IMR-90 (cell line): Measurements from ENCODE around the gene PLXDC2. TPM values are rescaled to one million over a fixed set of nuclear protein-coding genes. Genes with fewer than 3 reads are reported as not detected.

Experiments
- ATAC-seq: fragments of 200-7000 bp; cut with Tn5 transposase; 2 replicates; pipeline ENCODE4 v1.9.1; 2020; ENCODE audit warnings: low read depth, mild to moderate bottlenecking, moderate library complexity
- BruUV-seq: library from RNA; stranded (reverse); fragments of 400-500 nt; replicated peaks from 2 replicates; lab custom pipeline; 2021; lab: Mats Ljungman, UMichigan
- CTCF ChIA-PET: fragments of 300-600 bp; formaldehyde crosslinking; extraction: SDS; loops from one replicate; lab custom pipeline; 2021; ENCODE audit warnings: antibody characterized with exemption; lab: Yijun Ruan, JAX
- POLR2A ChIA-PET: fragments of 300-600 bp; sonication (Branson Sonifier 250); formaldehyde crosslinking; loops from one replicate; lab custom pipeline; 2022; ENCODE audit warnings: antibody characterized with exemption; ENCODE audit not compliant: unreplicated experiment; lab: Charles Lee
- DNase-seq: peaks from one replicate; pipeline ENCODE4 v3.0.0; 2013
- H2AFZ ChIP-seq: replicated peaks from 2 replicates; pipeline ENCODE3; 2013; ENCODE audit warnings: low read length, mild to moderate bottlenecking; ENCODE audit not compliant: poor library complexity
- H2AK5ac ChIP-seq: 2 replicates; pipeline ENCODE4 v1.6.1; 2013; ENCODE audit warnings: low read depth, low read length, inconsistent platforms
- H2AK9ac ChIP-seq: replicated peaks from 2 replicates; pipeline ENCODE3; 2013; ENCODE audit warnings: mild to moderate bottlenecking, low read depth, low read length, moderate library complexity; ENCODE audit not compliant: poor library complexity
- H2BK120ac ChIP-seq: 2 replicates; pipeline ENCODE4 v1.6.1; 2013; ENCODE audit warnings: low read depth, low read length, inconsistent platforms
- H2BK15ac ChIP-seq: 3 replicates; pipeline ENCODE4 v1.6.1; 2013; ENCODE audit warnings: low read depth, low read length, inconsistent platforms
- H2BK20ac ChIP-seq: 2 replicates; pipeline ENCODE4 v1.6.1; 2013; ENCODE audit warnings: low read depth, mild to moderate bottlenecking, inconsistent platforms, low read length, moderate library complexity
- H2BK5ac ChIP-seq: 2 replicates; pipeline ENCODE4 v1.6.1; 2013; ENCODE audit warnings: mild to moderate bottlenecking, low read depth, low read length, inconsistent platforms; ENCODE audit not compliant: poor library complexity, severe bottlenecking
- H3K14ac ChIP-seq: replicated peaks from 2 replicates; pipeline ENCODE4 v1.6.1; 2013; ENCODE audit warnings: low read depth, low read length, inconsistent platforms
- H3K18ac ChIP-seq: 2 replicates; pipeline ENCODE4 v1.6.1; 2013; ENCODE audit warnings: low read depth, low read length, control low read depth
- H3K23ac ChIP-seq: 2 replicates; pipeline ENCODE4 v1.6.1; 2013; ENCODE audit warnings: low read depth, low read length, inconsistent platforms
- H3K27ac ChIP-seq: 2 replicates; pipeline ENCODE4 v1.5.1; 2013; ENCODE audit warnings: mild to moderate bottlenecking, control low read depth, low read length; ENCODE audit not compliant: insufficient read depth
- H3K27me3 ChIP-seq: 2 replicates; pipeline ENCODE4 v1.6.1; 2013; ENCODE audit warnings: low read length; ENCODE audit not compliant: control insufficient read depth, insufficient read depth
- H3K36me3 ChIP-seq: 2 replicates; pipeline ENCODE4 v1.6.1; 2013; ENCODE audit warnings: low read length, mixed read lengths; ENCODE audit not compliant: control insufficient read depth, insufficient read depth
- H3K4ac ChIP-seq: 2 replicates; pipeline ENCODE4 v1.6.1; 2013; ENCODE audit warnings: low read depth, low read length, inconsistent platforms
- H3K4me1 ChIP-seq: 2 replicates; pipeline ENCODE4 v1.6.1; 2013; ENCODE audit warnings: low read length, mixed read lengths; ENCODE audit not compliant: control insufficient read depth, insufficient read depth
- H3K4me2 ChIP-seq: 2 replicates; pipeline ENCODE4 v1.6.1; 2013; ENCODE audit warnings: low read depth, mild to moderate bottlenecking, control low read depth, low read length, moderate library complexity
- H3K4me3 ChIP-seq: 2 replicates; pipeline ENCODE4 v1.5.1; 2013; ENCODE audit warnings: low read depth, mild to moderate bottlenecking, control low read depth, low read length, moderate library complexity; ENCODE audit not compliant: insufficient read depth
- H3K56ac ChIP-seq: 2 replicates; pipeline ENCODE4 v1.6.1; 2013; ENCODE audit warnings: low read length, inconsistent platforms; ENCODE audit not compliant: insufficient read depth; ENCODE audit errors: extremely low read depth
- H3K79me1 ChIP-seq, 2 experiments: 2 replicates each; pipeline ENCODE4 v1.6.1; 2013; ENCODE audit warnings: low read length in 2 of 2, inconsistent platforms in 1 of 2, low read depth in 1 of 2
- H3K9ac ChIP-seq: 2 replicates; pipeline ENCODE4 v1.6.1; 2013; ENCODE audit warnings: low read depth, low read length, control low read depth
- H3K9me1 ChIP-seq: 2 replicates; pipeline ENCODE4 v1.6.1; 2013; ENCODE audit warnings: low read length, inconsistent platforms; ENCODE audit not compliant: insufficient read depth
- H3K9me3 ChIP-seq: 2 replicates; pipeline ENCODE4 v1.6.1; 2013; ENCODE audit warnings: low read length; ENCODE audit not compliant: control insufficient read depth, insufficient read depth
- H4K20me1 ChIP-seq: 2 replicates; pipeline ENCODE4 v1.6.1; 2013; ENCODE audit warnings: low read length, inconsistent platforms; ENCODE audit not compliant: insufficient read depth
- H4K5ac ChIP-seq: 2 replicates; pipeline ENCODE4 v1.6.1; 2013; ENCODE audit warnings: mild to moderate bottlenecking, low read depth, low read length, control low read depth
- H4K8ac ChIP-seq, 2 experiments: 2 replicates each; pipeline ENCODE4 v1.6.1; 2013; ENCODE audit warnings: low read depth in 2 of 2, low read length in 2 of 2, control low read depth in 1 of 2, inconsistent platforms in 1 of 2
- H4K91ac ChIP-seq: 2 replicates; pipeline ENCODE4 v1.6.1; 2013; ENCODE audit warnings: low read depth, low read length, inconsistent platforms; ENCODE audit not compliant: insufficient read depth
- CHD1 ChIP-seq: IDR thresholded peaks from 2 replicates; pipeline ENCODE4 v1.6.1; 2012; ENCODE audit warnings: low read depth, low read length, improper control_type of control experiment
- MAFK ChIP-seq: IDR thresholded peaks from 2 replicates; pipeline ENCODE4 v1.6.1; 2012; ENCODE audit warnings: low read depth, low read length, improper control_type of control experiment
- RAD21 ChIP-seq: IDR thresholded peaks from 2 replicates; pipeline ENCODE4 v1.6.1; 2012; ENCODE audit warnings: low read length, improper control_type of control experiment
- RCOR1 ChIP-seq: IDR thresholded peaks from 2 replicates; pipeline ENCODE4 v1.6.1; 2012; ENCODE audit warnings: mild to moderate bottlenecking, low read length, improper control_type of control experiment; ENCODE audit not compliant: insufficient replicate concordance
- WGBS, 2 experiments: methylation state at CpG; one replicate each; pipeline versions ENCODE4 v1.1.5 to v1.1.7; 2013; ENCODE audit warnings: missing lambda C conversion rate in 2 of 2; ENCODE audit not compliant: insufficient read length in 1 of 2; ENCODE audit errors: extremely low coverage in 2 of 2; 5-methylcytosine and 5-hydroxymethylcytosine counted together
- dilution Hi-C: fragments of 300-500 bp; cut with HindIII; formaldehyde crosslinking; loops from one replicate; pipeline ENCODE4 v1.14.3; 2018; ENCODE audit warnings: low sequenced_read_pairs; ENCODE audit not compliant: unreplicated experiment
- in situ Hi-C: fragments of 300-500 bp; cut with MboI; formaldehyde crosslinking; loops from 3 replicates; pipeline ENCODE4 v1.14.3; 2019; ENCODE audit warnings: low sequenced_read_pairs, inconsistent platforms, mixed read lengths
- intact Hi-C: fragments of 100-400 bp; cut with micrococcal nuclease; formaldehyde crosslinking; loops from 2 replicates; pipeline ENCODE4 v1.10.0; 2022
- polyA plus RNA-seq, 3 experiments: library from polyadenylated mRNA; depleted of rRNA; stranded (reverse); fragments of >200 nt; gene quantifications; 2 replicates each; pipeline ENCODE4 v1.2.3, GENCODE V29; 2012; ENCODE audit warnings: low replicate concordance in 1 of 3
- total RNA-seq: library from RNA; depleted of rRNA; stranded (reverse); fragments of >200 nt; gene quantifications from 2 replicates; pipeline ENCODE4 v1.2.3, GENCODE V29; 2012

Gene PLXDC2
- total and polyA plus RNA-seq, 2 of the 4 experiments (the other 2 are of a cell fraction): 3.2 to 6.1 TPM

DNA sequence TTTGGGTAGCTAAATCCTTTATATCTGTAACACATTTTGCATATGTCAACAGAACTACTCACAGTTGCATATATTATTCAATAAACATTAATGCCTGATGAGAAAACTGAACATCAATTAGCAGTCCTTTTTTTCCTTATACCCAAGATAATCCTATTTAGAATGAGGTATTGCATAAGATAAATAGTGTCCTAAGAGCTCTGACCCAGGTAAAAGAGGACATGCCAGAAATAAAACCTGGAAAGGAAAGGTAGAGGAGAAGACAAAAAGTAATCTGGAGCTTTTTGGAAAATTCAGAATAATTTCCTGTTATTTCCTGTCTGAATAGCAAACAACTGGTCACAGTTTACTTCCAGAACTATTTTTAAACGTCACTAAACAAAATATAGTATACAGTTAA, 204.4 kb downstream of the PLXDC2 start:
- Histone ChIP-seq H2BK5ac (no peak overlapping the region), H4K5ac (no peak overlapping the region), H4K91ac (no peak overlapping the region), H3K27me3 (no peaks in the 10 kb centered on the region), H3K9me3 (no peaks in the 10 kb centered on the region), H3K4me1 (peaks cover 2% of the 10 kb centered on the region; the same call in 1 of the 2 replicates), H4K20me1 (no peaks in the 10 kb centered on the region), H3K4ac (no peak overlapping the region), H2AK9ac (no peak overlapping the region), H2BK15ac (no peak overlapping the region), H3K9ac (no peak overlapping the region), H2BK20ac (no peak overlapping the region), H3K23ac (no peak overlapping the region), H2BK120ac (no peak overlapping the region), H3K56ac (no peak overlapping the region), H2AK5ac (no peak overlapping the region), H3K4me2 (no peak overlapping the region), H3K27ac (no peak overlapping the region), H3K4me3 (no peak overlapping the region), H3K9me1 (no peaks in the 10 kb centered on the region), H3K18ac (no peak overlapping the region), H3K79me1 (no peaks in the 10 kb centered on the region), H2AFZ (no peak overlapping the region), H3K14ac (no peak overlapping the region), H4K8ac (no peak overlapping the region), H3K36me3 (no peaks in the 10 kb centered on the region)
- ChIA-PET CTCF (no interaction called here), POLR2A (no interaction called here)
- no TSS peak for BruUV-seq
- intact Hi-C loops (loop anchor here (5.0 kb wide), 1 partner anchor 57 kb away; no protein-coding TSS in a partner anchor), in situ Hi-C loops (no loop called here), dilution Hi-C loops (no loop called here)
- DNase-seq (no peak), ATAC-seq (no peak)
- TF ChIP-seq MAFK (no peak), RCOR1 (no peak), CHD1 (no peak), RAD21 (no peak)
- WGBS, 2 experiments: no CpG with 5 or more reads among the region's 1 CpG
